Ishikawa (cell line): Measurements from ENCODE around the gene CDYL2.

Source experiments
- CEBPB ChIP-seq: IDR thresholded peaks from 2 replicates; pipeline ENCODE4 v1.6.1; 2012
- CREB1 ChIP-seq: IDR thresholded peaks from 2 replicates; pipeline ENCODE4 v1.6.1; 2012; ENCODE audit warnings: low read depth
- EGR1 ChIP-seq: IDR thresholded peaks from 2 replicates; pipeline ENCODE4 v1.6.1; 2012
- EP300 ChIP-seq: IDR thresholded peaks from 2 replicates; pipeline ENCODE4 v1.6.1; 2012; ENCODE audit warnings: borderline replicate concordance
- NFIC ChIP-seq: IDR thresholded peaks from 2 replicates; pipeline ENCODE4 v1.6.1; 2012
- RAD21 ChIP-seq: IDR thresholded peaks from 2 replicates; pipeline ENCODE4 v1.6.1; 2012; ENCODE audit warnings: low read depth
- REST ChIP-seq: IDR thresholded peaks from 2 replicates; pipeline ENCODE4 v1.6.1; 2012; ENCODE audit warnings: low read depth, mild to moderate bottlenecking
- TAF1 ChIP-seq: IDR thresholded peaks from 2 replicates; pipeline ENCODE4 v1.6.1; 2012; ENCODE audit warnings: low read depth, mild to moderate bottlenecking
- TEAD4 ChIP-seq: IDR thresholded peaks from 2 replicates; pipeline ENCODE4 v1.6.1; 2012
- USF1 ChIP-seq: IDR thresholded peaks from 2 replicates; pipeline ENCODE4 v1.6.1; 2012
- YY1 ChIP-seq: IDR thresholded peaks from 2 replicates; pipeline ENCODE4 v1.6.1; 2012; ENCODE audit warnings: low read depth
- ZBTB7A ChIP-seq: IDR thresholded peaks from 2 replicates; pipeline ENCODE4 v1.6.1; 2012; ENCODE audit warnings: low read depth
- TF ChIP-seq, protein P1 (sequence below): IDR thresholded peaks from 2 replicates; pipeline ENCODE4 v1.6.1; 2012

GRCh38 chr16:80614908-80615671, 189.3 kb downstream of the CDYL2 start:
- no peak for TF ChIP-seq ZBTB7A
- TF ChIP-seq USF1 = no peak
- no peak for TF ChIP-seq YY1
- no peak for TF ChIP-seq EP300
- TF ChIP-seq CREB1 = no peak
- TF ChIP-seq REST = no peak
- TF ChIP-seq TAF1 = no peak
- TF ChIP-seq NFIC = no peak
- TF ChIP-seq RAD21 = no peak
- TF ChIP-seq, protein P1, sequence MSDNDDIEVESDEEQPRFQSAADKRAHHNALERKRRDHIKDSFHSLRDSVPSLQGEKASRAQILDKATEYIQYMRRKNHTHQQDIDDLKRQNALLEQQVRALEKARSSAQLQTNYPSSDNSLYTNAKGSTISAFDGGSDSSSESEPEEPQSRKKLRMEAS = no peak
- TF ChIP-seq CEBPB = no peak
- TF ChIP-seq EGR1 = no peak
- TF ChIP-seq TEAD4 = no peak
